CD14-positive monocyte (primary cell): ENCODE data around the gene PPARGC1A. TPM values are rescaled to one million over a fixed set of nuclear protein-coding genes. Genes with fewer than 3 reads are reported as not detected.

Experiments used
- DNase-seq, 3 donors: peaks; one replicate each; pipeline ENCODE4 v3.0.0-alpha.2; 2011 to 2022
- H2AFZ ChIP-seq: 2 replicates; pipeline ENCODE4 v1.6.0; 2012; ENCODE audit warnings: mild to moderate bottlenecking, low read depth, low read length, inconsistent platforms; ENCODE audit not compliant: insufficient read depth, poor library complexity, severe bottlenecking
- H3K27ac ChIP-seq, 2 donors: 1 replicate in 1 of 2; 2 replicates in 1 of 2; pipeline ENCODE4 v1.5.1; 2012 to 2013; ENCODE audit warnings: low read length in 2 of 2, control low read depth in 1 of 2, inconsistent platforms in 1 of 2, low read depth in 1 of 2, mild to moderate bottlenecking in 1 of 2
- H3K27me3 ChIP-seq, 2 donors: one replicate each; pipeline versions ENCODE4 v1.6.0 to v1.6.1; 2011 to 2013; ENCODE audit warnings: low read length in 2 of 2; ENCODE audit not compliant: control insufficient read depth in 2 of 2, insufficient read depth in 2 of 2
- H3K36me3 ChIP-seq, 2 donors: replicated peaks in 1 of 2; 1 replicate in 1 of 2; 2 replicates in 1 of 2; pipeline versions ENCODE4 v1.5.1 to v1.6.1; 2012 to 2013; ENCODE audit warnings: low read length in 2 of 2, control low read depth in 1 of 2, inconsistent platforms in 1 of 2, mild to moderate bottlenecking in 1 of 2; ENCODE audit not compliant: insufficient read depth in 2 of 2, control insufficient read depth in 1 of 2
- H3K4me1 ChIP-seq, 2 donors: 1 replicate in 1 of 2; 2 replicates in 1 of 2; pipeline versions ENCODE4 v1.5.1 to v1.6.1; 2012 to 2013; ENCODE audit warnings: low read length in 2 of 2, control low read depth in 1 of 2, inconsistent platforms in 1 of 2, mild to moderate bottlenecking in 1 of 2, moderate library complexity in 1 of 2; ENCODE audit not compliant: insufficient read depth in 2 of 2, control insufficient read depth in 1 of 2
- H3K4me2 ChIP-seq: replicated peaks from 2 replicates; pipeline ENCODE3; 2012; ENCODE audit warnings: low read length, moderate library complexity, mild to moderate bottlenecking; ENCODE audit not compliant: poor library complexity, severe bottlenecking; ENCODE audit errors: extremely low read depth
- H3K4me3 ChIP-seq, 3 experiments: fragments of 200-600 bp in 1 of 3; sonication (generic) in 1 of 3; replicated peaks in 1 of 3; 1 replicate in 2 of 3; 2 replicates in 1 of 3; pipeline ENCODE4 v1.5.1; 2011 to 2013; ENCODE audit warnings: low read length in 3 of 3, mild to moderate bottlenecking in 3 of 3, control low read depth in 2 of 3, low read depth in 2 of 3, inconsistent platforms in 1 of 3, moderate library complexity in 1 of 3
- H3K79me2 ChIP-seq: 2 replicates; pipeline ENCODE4 v1.6.0; 2012; ENCODE audit warnings: mild to moderate bottlenecking, control low read depth, inconsistent platforms, low read length, moderate library complexity; ENCODE audit not compliant: insufficient read depth
- H3K9ac ChIP-seq: 2 replicates; pipeline ENCODE4 v1.6.0; 2017; ENCODE audit warnings: low read length, mild to moderate bottlenecking; ENCODE audit not compliant: insufficient read depth, poor library complexity, severe bottlenecking
- H3K9me3 ChIP-seq, 2 donors: replicated peaks in 1 of 2; 1 replicate in 1 of 2; 2 replicates in 1 of 2; pipeline versions ENCODE4 v1.5.1 to v1.6.1; 2012 to 2013; ENCODE audit warnings: low read length in 2 of 2, control low read depth in 1 of 2; ENCODE audit not compliant: control insufficient read depth in 1 of 2, insufficient read depth in 1 of 2
- H4K20me1 ChIP-seq: 2 replicates; pipeline ENCODE4 v1.6.0; 2012; ENCODE audit warnings: mild to moderate bottlenecking, low read length, control low read depth, moderate library complexity; ENCODE audit not compliant: insufficient read depth
- H3K27ac Mint-ChIP-seq, 7 donors: one replicate each; pipeline ENCODE4 v1.8.0; 2020; ENCODE audit warnings: mild to moderate bottlenecking in 7 of 7, mixed read lengths in 7 of 7, moderate library complexity in 6 of 7, inconsistent platforms in 2 of 7
- H3K27me3 Mint-ChIP-seq, 3 donors: one replicate each; pipeline ENCODE4 v1.8.0; 2021 to 2022; ENCODE audit warnings: low read depth in 3 of 3, mild to moderate bottlenecking in 3 of 3, mixed read lengths in 3 of 3, moderate library complexity in 3 of 3, inconsistent platforms in 1 of 3
- H3K36me3 Mint-ChIP-seq, 2 donors: one replicate each; pipeline ENCODE4 v1.8.0; 2020; ENCODE audit warnings: mixed read lengths in 2 of 2, inconsistent platforms in 1 of 2, mild to moderate bottlenecking in 1 of 2
- H3K4me1 Mint-ChIP-seq: one replicate; pipeline ENCODE4 v1.8.0; 2020; ENCODE audit warnings: mild to moderate bottlenecking, mixed read lengths
- H3K4me3 Mint-ChIP-seq, 2 donors: one replicate each; pipeline ENCODE4 v1.8.0; 2020; ENCODE audit warnings: mild to moderate bottlenecking in 2 of 2, mixed read lengths in 2 of 2, moderate library complexity in 1 of 2
- H3K9me3 Mint-ChIP-seq, 7 donors: one replicate each; pipeline ENCODE4 v1.8.0; 2020 to 2022; ENCODE audit warnings: mixed read lengths in 7 of 7, mild to moderate bottlenecking in 6 of 7, moderate library complexity in 6 of 7, inconsistent platforms in 2 of 7
- CTCF ChIP-seq: fragments of 200-600 bp; IDR thresholded peaks from one replicate; pipeline ENCODE4 v1.8.0; 2022; ENCODE audit warnings: antibody characterized with exemption, mild to moderate bottlenecking
- WGBS: methylation state at CpG from one replicate; pipeline ENCODE4 v1.1.5; 2013; ENCODE audit warnings: missing lambda C conversion rate; ENCODE audit not compliant: insufficient coverage; 5-methylcytosine and 5-hydroxymethylcytosine counted together
- intact Hi-C, 2 donors: fragments of 100-400 bp; cut with micrococcal nuclease; formaldehyde crosslinking; loops; one replicate each; pipeline versions ENCODE4 v1.15.0 to v1.15.1; 2023
- polyA plus RNA-seq, 3 donors: library from polyadenylated mRNA; depleted of rRNA in 1 of 3; unstranded in 2 of 3; stranded (reverse) in 1 of 3; fragments of 300-500 nt in 2 of 3; fragments of >200 nt in 1 of 3; fragmentation: Illumina TruSeq in 2 of 3; gene quantifications; 1 replicate in 2 of 3; 2 replicates in 1 of 3; pipeline ENCODE4 v1.2.3, GENCODE V29; 2012 to 2021

PPARGC1A gene
- polyA plus RNA-seq, 3 donors, result 0.58 to 1.1 (median 0.79) TPM

- WGBS, result 80% methylated on average over 1 of the region's 2 CpGs
- no peak overlapping the region for H3K9ac ChIP-seq
- Mint-ChIP-seq H3K4me1 (no peaks in the 10 kb centered on the region), H3K27ac (no peak overlapping the region), H3K27me3 (no peaks in the 10 kb centered on the region), H3K36me3 (no peaks in the 10 kb centered on the region), H3K9me3 (peaks cover 0 to 3% (median 0%) of the 10 kb centered on the region in 7 donors), H3K4me3 (no peak overlapping the region)
- H3K4me1 ChIP-seq, result no peaks in the 10 kb centered on the region
- H2AFZ ChIP-seq, result no peak overlapping the region
- H3K27ac ChIP-seq, result no peak overlapping the region
- no peaks in the 10 kb centered on the region for H3K27me3 ChIP-seq
- no peaks in the 10 kb centered on the region for H3K9me3 ChIP-seq
- no peak for DNase-seq
- H3K36me3 ChIP-seq, result no peaks in the 10 kb centered on the region
- H4K20me1 ChIP-seq, result no peaks in the 10 kb centered on the region
- no peaks in the 10 kb centered on the region for H3K79me2 ChIP-seq
- no peak overlapping the region for H3K4me3 ChIP-seq
- intact Hi-C loops, result no loop called here
- TF ChIP-seq CTCF, result no peak
- no peak overlapping the region for H3K4me2 ChIP-seq
Observed at GRCh38 chr4:23766344-23766743, 123.5 kb downstream of the PPARGC1A start.

GRCh38 chr4:23763559-23763958, 126.3 kb downstream of the PPARGC1A start:
- Histone ChIP-seq H4K20me1 (no peaks in the 10 kb centered on the region), H3K36me3 (no peaks in the 10 kb centered on the region), H3K9me3 (no peaks in the 10 kb centered on the region), H3K27me3 (no peaks in the 10 kb centered on the region), H2AFZ (no peak overlapping the region), H3K4me3 (no peak overlapping the region), H3K9ac (no peak overlapping the region), H3K4me2 (no peak overlapping the region), H3K79me2 (no peaks in the 10 kb centered on the region), H3K4me1 (no peaks in the 10 kb centered on the region), H3K27ac (no peak overlapping the region)
- WGBS, result no CpG with 5 or more reads among the region's 3 CpGs
- TF ChIP-seq CTCF, result no peak
- H3K27ac Mint-ChIP-seq, result no peak overlapping the region
- intact Hi-C loops, result no loop called here
- H3K9me3 Mint-ChIP-seq, result peaks cover 0 to 7% (median 4%) of the 10 kb centered on the region in 7 donors
- H3K36me3 Mint-ChIP-seq, result no peaks in the 10 kb centered on the region
- H3K4me3 Mint-ChIP-seq, result no peak overlapping the region
- peaks cover 0 to 1% (median 0%) of the 10 kb centered on the region in 3 donors for H3K27me3 Mint-ChIP-seq
- no peaks in the 10 kb centered on the region for H3K4me1 Mint-ChIP-seq
- DNase-seq, result no peak
